ENCODE data around the gene SNTG2. TPM values are rescaled to one million over a fixed set of nuclear protein-coding genes. Genes with fewer than 3 reads are reported as not detected.

Gene SNTG2
- total RNA-seq, 6 experiments from 2014 or later, result not detected

GRCh38 chr2:1393321-1393720 is 442.7 kb downstream of the SNTG2 start:
- ATAC-seq (no peak), DNase-seq (no peak)
- intact Hi-C loops (cut with DNase I), result no loop called here
- Histone ChIP-seq H3K4me1 (no peaks in the 10 kb centered on the region), H3K27ac (no peak overlapping the region), H3K36me3 (no peaks in the 10 kb centered on the region), H3K4me3 (no peak overlapping the region), H3K9me3 (no peaks in the 10 kb centered on the region), H3K27me3 (no peaks in the 10 kb centered on the region)
- no peak for TF ChIP-seq POLR2A (IDR thresholded peaks at IDR 0.05)
- TF ChIP-seq, protein P1, sequence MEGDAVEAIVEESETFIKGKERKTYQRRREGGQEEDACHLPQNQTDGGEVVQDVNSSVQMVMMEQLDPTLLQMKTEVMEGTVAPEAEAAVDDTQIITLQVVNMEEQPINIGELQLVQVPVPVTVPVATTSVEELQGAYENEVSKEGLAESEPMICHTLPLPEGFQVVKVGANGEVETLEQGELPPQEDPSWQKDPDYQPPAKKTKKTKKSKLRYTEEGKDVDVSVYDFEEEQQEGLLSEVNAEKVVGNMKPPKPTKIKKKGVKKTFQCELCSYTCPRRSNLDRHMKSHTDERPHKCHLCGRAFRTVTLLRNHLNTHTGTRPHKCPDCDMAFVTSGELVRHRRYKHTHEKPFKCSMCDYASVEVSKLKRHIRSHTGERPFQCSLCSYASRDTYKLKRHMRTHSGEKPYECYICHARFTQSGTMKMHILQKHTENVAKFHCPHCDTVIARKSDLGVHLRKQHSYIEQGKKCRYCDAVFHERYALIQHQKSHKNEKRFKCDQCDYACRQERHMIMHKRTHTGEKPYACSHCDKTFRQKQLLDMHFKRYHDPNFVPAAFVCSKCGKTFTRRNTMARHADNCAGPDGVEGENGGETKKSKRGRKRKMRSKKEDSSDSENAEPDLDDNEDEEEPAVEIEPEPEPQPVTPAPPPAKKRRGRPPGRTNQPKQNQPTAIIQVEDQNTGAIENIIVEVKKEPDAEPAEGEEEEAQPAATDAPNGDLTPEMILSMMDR (IDR thresholded peaks at IDR 0.05), result no peak
- WGBS (ENCODE audit: insufficient coverage, low coverage, low lambda C conversion rate, missing lambda C conversion rate), result 67% methylated on average over 2 of the region's 2 CpGs

DNA sequence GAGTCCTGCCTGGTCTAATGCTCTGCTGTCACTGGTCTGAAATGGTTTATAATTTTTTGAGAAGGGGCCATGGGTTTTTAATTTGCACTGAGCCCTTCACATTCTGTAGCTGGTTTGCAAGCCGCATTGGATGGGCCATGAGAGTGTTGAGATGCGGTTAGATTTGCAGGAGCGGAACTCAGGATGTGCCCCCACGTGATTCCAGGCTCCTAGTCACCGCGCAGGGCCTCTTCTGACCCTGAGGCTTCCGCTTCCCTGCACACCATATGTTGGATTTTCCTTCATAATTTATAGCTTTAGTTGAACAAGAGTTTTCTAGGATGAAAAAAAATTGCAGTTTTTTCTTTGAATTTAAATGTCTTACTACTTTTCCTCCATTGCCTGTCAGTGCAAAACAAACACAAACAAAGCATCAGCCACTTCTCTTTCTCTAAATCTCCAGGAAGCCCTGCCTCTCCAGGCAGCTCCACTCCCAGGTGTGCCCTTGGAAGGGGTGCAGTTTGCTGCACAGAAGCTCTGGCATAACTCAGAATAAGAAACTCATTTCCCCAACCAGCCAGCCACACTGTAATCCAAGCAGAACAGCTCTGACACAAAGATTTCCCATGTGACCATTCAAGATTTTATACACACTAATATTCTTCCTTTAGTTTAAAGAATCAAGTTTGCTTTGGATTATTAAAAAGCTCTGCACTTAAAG is 444.2 kb downstream of the SNTG2 start:
- DNase-seq, result no peak

GRCh38 chr2:1397350-1397749 is 446.7 kb downstream of the SNTG2 start:
- DNase-seq (no peak), ATAC-seq (no peak)

More for the DNA sequence above, 444.2 kb downstream of the SNTG2 start:
- no peak for ATAC-seq
- H3K27me3 ChIP-seq, result no peaks in the 10 kb centered on the region
- no peaks in the 10 kb centered on the region for H3K9me3 ChIP-seq
- intact Hi-C loops (cut with DNase I), result no loop called here
- no peak for TF ChIP-seq POLR2A (IDR thresholded peaks at IDR 0.05)
- TF ChIP-seq, protein P1 (IDR thresholded peaks at IDR 0.05), result no peak
- H3K4me3 ChIP-seq, result no peak overlapping the region
- H3K36me3 ChIP-seq, result no peaks in the 10 kb centered on the region
- H3K4me1 ChIP-seq, result no peaks in the 10 kb centered on the region
- 85% methylated on average over 7 of the region's 7 CpGs for WGBS (ENCODE audit: insufficient coverage, low coverage, low lambda C conversion rate, missing lambda C conversion rate)
- H3K27ac ChIP-seq, result no peak overlapping the region

GRCh38 chr2:1398191-1398590 is 447.5 kb downstream of the SNTG2 start:
- 50% methylated on average over 2 of the region's 7 CpGs for WGBS (ENCODE audit: insufficient coverage, low coverage, low lambda C conversion rate, missing lambda C conversion rate)
- Histone ChIP-seq H3K36me3 (no peaks in the 10 kb centered on the region), H3K4me1 (no peaks in the 10 kb centered on the region), H3K27me3 (no peaks in the 10 kb centered on the region), H3K9me3 (no peaks in the 10 kb centered on the region), H3K27ac (no peak overlapping the region), H3K4me3 (no peak overlapping the region)
- intact Hi-C loops (cut with DNase I), result no loop called here
- TF ChIP-seq, protein P1 (IDR thresholded peaks at IDR 0.05), result no peak
- TF ChIP-seq POLR2A (IDR thresholded peaks at IDR 0.05), result no peak
- ATAC-seq (no peak), DNase-seq (no peak)

More at GRCh38 chr2:1397350-1397749, 446.7 kb downstream of the SNTG2 start:
- Histone ChIP-seq H3K27ac (no peak overlapping the region), H3K27me3 (no peaks in the 10 kb centered on the region), H3K4me1 (no peaks in the 10 kb centered on the region), H3K36me3 (no peaks in the 10 kb centered on the region), H3K4me3 (no peak overlapping the region), H3K9me3 (no peaks in the 10 kb centered on the region)
- intact Hi-C loops (cut with DNase I), result no loop called here
- 33% methylated on average over 2 of the region's 4 CpGs for WGBS (ENCODE audit: insufficient coverage, low coverage, low lambda C conversion rate, missing lambda C conversion rate)
- TF ChIP-seq, protein P1 (IDR thresholded peaks at IDR 0.05), result no peak
- no peak for TF ChIP-seq POLR2A (IDR thresholded peaks at IDR 0.05)
